WTC11 (cell line): ENCODE data around the gene PCDH12.

Source experiments
- ATF1 ChIP-seq: sonication (generic); formaldehyde crosslinking; IDR thresholded peaks from 2 replicates; pipeline ENCODE4 v1.8.1; 2023; ENCODE audit warnings: mild to moderate bottlenecking, moderate library complexity, missing genetic modification reagents
- CREM ChIP-seq: sonication (generic); formaldehyde crosslinking; IDR thresholded peaks from 2 replicates; pipeline ENCODE4 v1.8.1; 2022; ENCODE audit warnings: mild to moderate bottlenecking, missing genetic modification reagents, moderate library complexity
- CTCF ChIP-seq: fragments of 200-600 bp; IDR thresholded peaks from 2 replicates; pipeline ENCODE4 v1.8.0; 2022; ENCODE audit warnings: antibody characterized with exemption
- EMX1 ChIP-seq: fragments of 250-450 bp; sonication (Bioruptor Pico); IDR thresholded peaks from 2 replicates; pipeline ENCODE4 v1.8.0; 2021; ENCODE audit warnings: mild to moderate bottlenecking
- ESRRA ChIP-seq: sonication (generic); formaldehyde crosslinking; IDR thresholded peaks from 2 replicates; pipeline ENCODE4 v1.8.1; 2022; ENCODE audit warnings: mild to moderate bottlenecking, missing genetic modification reagents, borderline replicate concordance
- IRF1 ChIP-seq: sonication (generic); formaldehyde crosslinking; IDR thresholded peaks from 2 replicates; pipeline ENCODE4 v1.8.0; 2023; ENCODE audit warnings: missing genetic modification reagents
- SP1 ChIP-seq: sonication (generic); formaldehyde crosslinking; conservative IDR thresholded peaks from 2 replicates; pipeline ENCODE4 v1.8.1; 2022; ENCODE audit warnings: missing genetic modification reagents
- TEAD1 ChIP-seq: sonication (generic); formaldehyde crosslinking; IDR thresholded peaks from 2 replicates; pipeline ENCODE4 v1.8.0; 2022; ENCODE audit warnings: mild to moderate bottlenecking, missing genetic modification reagents
- TEAD4 ChIP-seq: sonication (generic); formaldehyde crosslinking; IDR thresholded peaks from 2 replicates; pipeline ENCODE4 v1.8.0; 2022; ENCODE audit warnings: mild to moderate bottlenecking, missing genetic modification reagents
- ZBTB43 ChIP-seq: sonication (generic); formaldehyde crosslinking; IDR thresholded peaks from 2 replicates; pipeline ENCODE4 v1.8.1; 2023; ENCODE audit warnings: mild to moderate bottlenecking, missing genetic modification reagents
- ZNF138 ChIP-seq: sonication (generic); formaldehyde crosslinking; conservative IDR thresholded peaks from 2 replicates; pipeline ENCODE4 v1.8.1; 2022; ENCODE audit warnings: mild to moderate bottlenecking, moderate library complexity, missing genetic modification reagents
- TF ChIP-seq, protein P1 (sequence below): sonication (generic); formaldehyde crosslinking; IDR thresholded peaks from 2 replicates; pipeline ENCODE4 v1.8.1; 2023; ENCODE audit warnings: mild to moderate bottlenecking, moderate library complexity, missing genetic modification reagents

- TF ChIP-seq CTCF: no peak
- TF ChIP-seq ZNF138: no peak
- no peak for TF ChIP-seq CREM
- no peak for TF ChIP-seq ESRRA (CRISPR knock-in tag)
- TF ChIP-seq ZBTB43 (CRISPR knock-in tag): no peak
- no peak for TF ChIP-seq EMX1
- TF ChIP-seq, protein P1, sequence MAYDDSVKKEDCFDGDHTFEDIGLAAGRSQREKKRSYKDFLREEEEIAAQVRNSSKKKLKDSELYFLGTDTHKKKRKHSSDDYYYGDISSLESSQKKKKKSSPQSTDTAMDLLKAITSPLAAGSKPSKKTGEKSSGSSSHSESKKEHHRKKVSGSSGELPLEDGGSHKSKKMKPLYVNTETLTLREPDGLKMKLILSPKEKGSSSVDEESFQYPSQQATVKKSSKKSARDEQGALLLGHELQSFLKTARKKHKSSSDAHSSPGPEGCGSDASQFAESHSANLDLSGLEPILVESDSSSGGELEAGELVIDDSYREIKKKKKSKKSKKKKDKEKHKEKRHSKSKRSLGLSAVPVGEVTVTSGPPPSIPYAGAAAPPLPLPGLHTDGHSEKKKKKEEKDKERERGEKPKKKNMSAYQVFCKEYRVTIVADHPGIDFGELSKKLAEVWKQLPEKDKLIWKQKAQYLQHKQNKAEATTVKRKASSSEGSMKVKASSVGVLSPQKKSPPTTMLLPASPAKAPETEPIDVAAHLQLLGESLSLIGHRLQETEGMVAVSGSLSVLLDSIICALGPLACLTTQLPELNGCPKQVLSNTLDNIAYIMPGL (CRISPR knock-in tag): no peak
- no peak for TF ChIP-seq TEAD4
- no peak for TF ChIP-seq IRF1 (CRISPR knock-in tag)
- TF ChIP-seq ATF1 (CRISPR knock-in tag): no peak
- TF ChIP-seq TEAD1 (CRISPR knock-in tag): no peak
- no peak for TF ChIP-seq SP1 (CRISPR knock-in tag)
Observed at GRCh38 chr5:141966963-141967333, 8.9 kb upstream of the PCDH12 start.
